Effector memory CD4-positive, alpha-beta T cell (primary cell): ENCODE results near the gene MFGE8.

ENCODE experiments used
- DNase-seq, 3 donors: peaks; one replicate each; pipeline ENCODE4 v3.0.0-alpha.2; 2020
- H3K27ac ChIP-seq: 2 replicates; pipeline ENCODE4 v1.7.0; 2013; ENCODE audit warnings: mild to moderate bottlenecking, low read length, moderate library complexity; ENCODE audit not compliant: insufficient read depth, poor library complexity, severe bottlenecking
- H3K27me3 ChIP-seq: replicated peaks from 2 replicates; pipeline ENCODE4 v1.7.0; 2013; ENCODE audit warnings: mild to moderate bottlenecking, low read length; ENCODE audit not compliant: insufficient read depth, control insufficient read depth, poor library complexity, severe bottlenecking
- H3K36me3 ChIP-seq: 2 replicates; pipeline ENCODE4 v1.7.0; 2013; ENCODE audit warnings: mild to moderate bottlenecking, low read length, moderate library complexity; ENCODE audit not compliant: control insufficient read depth, insufficient read depth
- H3K4me1 ChIP-seq: 2 replicates; pipeline ENCODE4 v1.7.0; 2013; ENCODE audit warnings: low read length, mild to moderate bottlenecking; ENCODE audit not compliant: control insufficient read depth, insufficient read depth, poor library complexity, severe bottlenecking
- H3K4me3 ChIP-seq: 2 replicates; pipeline ENCODE4 v1.7.0; 2013; ENCODE audit warnings: low read length, low read depth, mild to moderate bottlenecking; ENCODE audit not compliant: insufficient read depth, poor library complexity, severe bottlenecking
- H3K9me3 ChIP-seq: 2 replicates; pipeline ENCODE4 v1.7.0; 2013; ENCODE audit warnings: mild to moderate bottlenecking, low read length, moderate library complexity; ENCODE audit not compliant: control insufficient read depth

MFGE8 gene

DNA sequence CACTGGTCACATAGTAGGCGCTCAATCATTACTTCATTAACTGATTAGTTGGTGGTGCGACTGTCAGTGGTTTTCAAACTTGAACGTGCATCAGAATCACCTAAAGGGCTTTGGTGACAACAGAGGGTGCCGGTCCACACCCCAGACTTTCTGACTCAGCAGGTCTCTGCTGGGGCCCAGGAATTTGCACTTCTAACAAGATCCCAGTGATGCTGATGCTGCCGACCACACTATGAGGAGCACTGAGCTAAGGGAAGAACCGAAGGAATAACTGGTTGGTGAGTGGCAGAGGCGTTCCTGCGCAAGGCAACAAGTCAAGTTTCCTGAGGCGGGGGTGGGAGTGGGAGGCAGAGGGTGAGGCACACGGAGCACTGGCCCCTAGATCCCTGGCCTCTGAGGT lies 36.6 kb downstream of the MFGE8 start:
- Histone ChIP-seq H3K4me1 (no peaks in the 10 kb centered on the region), H3K4me3 (no peak overlapping the region), H3K27ac (no peak overlapping the region), H3K27me3 (no peaks in the 10 kb centered on the region), H3K9me3 (no peaks in the 10 kb centered on the region), H3K36me3 (peaks cover 59% of the 10 kb centered on the region)
- no peak for DNase-seq

DNA sequence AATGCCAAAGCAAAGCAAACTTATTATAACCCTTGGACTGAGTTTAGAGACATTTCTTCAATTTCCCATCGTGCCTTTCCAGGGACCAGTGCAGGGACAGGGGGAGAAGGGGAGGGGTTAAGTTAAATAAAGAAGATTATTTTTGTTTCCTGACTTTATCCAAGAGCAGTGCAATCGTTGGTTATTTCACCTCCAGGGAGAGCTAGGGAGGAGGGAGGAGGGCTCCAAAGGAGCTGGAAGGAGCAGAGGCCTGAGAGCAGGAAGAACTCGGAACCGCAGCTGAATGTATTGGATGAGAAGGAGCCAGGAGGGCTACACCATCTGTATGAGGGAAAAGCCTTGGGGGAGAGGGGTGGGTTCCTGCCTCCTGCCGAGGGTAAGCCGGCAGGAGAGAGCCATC lies 38.5 kb downstream of the MFGE8 start:
- Histone ChIP-seq H3K4me1 (no peaks in the 10 kb centered on the region), H3K4me3 (no peak overlapping the region), H3K27me3 (no peaks in the 10 kb centered on the region), H3K9me3 (no peaks in the 10 kb centered on the region), H3K27ac (no peak overlapping the region), H3K36me3 (peaks cover 40% of the 10 kb centered on the region)
- DNase-seq: no peak

DNA sequence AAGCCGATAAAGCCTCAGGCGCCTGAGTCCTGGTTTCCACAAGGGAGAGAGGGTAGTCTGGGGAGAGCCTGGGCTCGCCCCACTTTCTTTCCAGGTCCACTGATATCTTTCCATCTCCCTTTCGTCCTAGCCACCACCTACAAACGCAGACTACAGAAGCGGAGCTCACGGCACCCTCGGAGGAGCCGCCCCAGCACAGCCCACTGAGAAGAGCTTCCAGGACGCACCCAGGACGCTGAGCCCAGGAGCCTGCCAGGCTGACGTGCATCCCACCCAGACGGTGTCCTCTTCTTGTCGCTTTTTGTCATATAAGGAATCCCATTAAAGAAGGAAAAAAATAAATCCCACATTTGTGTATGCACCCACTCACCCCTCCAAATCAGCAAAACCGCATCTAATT lies 38.9 kb downstream of the MFGE8 start:
- Histone ChIP-seq H3K27me3 (no peaks in the 10 kb centered on the region), H3K4me3 (no peak overlapping the region), H3K4me1 (no peaks in the 10 kb centered on the region), H3K36me3 (peaks cover 36% of the 10 kb centered on the region), H3K9me3 (no peaks in the 10 kb centered on the region), H3K27ac (no peak overlapping the region)
- no peak for DNase-seq

DNA sequence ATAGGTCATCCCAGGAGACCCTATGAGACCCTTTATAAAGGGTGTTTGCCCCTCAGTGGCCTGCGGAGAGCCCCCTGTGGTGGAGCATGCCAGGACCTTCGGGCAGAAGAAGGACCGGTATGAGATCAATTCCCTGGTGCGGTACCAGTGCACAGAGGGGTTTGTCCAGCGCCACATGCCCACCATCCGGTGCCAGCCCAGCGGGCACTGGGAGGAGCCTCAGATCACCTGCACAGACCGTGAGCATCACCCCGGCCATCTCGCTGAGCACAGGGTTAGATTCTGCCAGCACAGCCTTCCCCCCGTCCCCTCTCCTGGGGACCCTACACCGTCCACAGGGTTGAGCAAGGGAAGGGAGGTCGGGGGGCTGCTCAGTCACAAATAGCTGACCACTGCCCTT lies 39.4 kb downstream of the MFGE8 start:
- Histone ChIP-seq H3K36me3 (peaks cover 31% of the 10 kb centered on the region), H3K4me1 (no peaks in the 10 kb centered on the region), H3K27ac (no peak overlapping the region), H3K4me3 (no peak overlapping the region), H3K9me3 (no peaks in the 10 kb centered on the region), H3K27me3 (no peaks in the 10 kb centered on the region)
- DNase-seq: no peak

DNA sequence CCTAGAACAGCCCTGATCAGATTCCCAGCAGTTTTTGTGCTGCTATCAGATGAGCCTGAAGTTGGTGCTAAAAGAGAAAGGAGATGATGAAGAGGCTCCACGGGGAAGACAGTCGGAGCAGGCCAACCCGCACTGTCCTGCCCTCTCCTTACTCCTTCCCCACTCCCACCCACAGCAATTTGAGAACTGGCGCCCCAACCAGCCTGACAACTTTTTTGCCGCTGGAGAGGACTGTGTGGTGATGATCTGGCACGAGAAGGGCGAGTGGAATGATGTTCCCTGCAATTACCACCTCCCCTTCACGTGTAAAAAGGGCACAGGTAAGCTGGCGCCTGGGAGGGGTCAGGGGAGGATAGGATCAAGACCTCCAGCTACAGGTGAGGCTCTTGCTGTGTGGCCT lies 40.5 kb downstream of the MFGE8 start:
- H3K27ac ChIP-seq: no peak overlapping the region
- H3K9me3 ChIP-seq: no peaks in the 10 kb centered on the region
- peaks cover 21% of the 10 kb centered on the region for H3K36me3 ChIP-seq
- no peak overlapping the region for H3K4me3 ChIP-seq
- no peak for DNase-seq
- no peaks in the 10 kb centered on the region for H3K27me3 ChIP-seq
- no peaks in the 10 kb centered on the region for H3K4me1 ChIP-seq

DNA sequence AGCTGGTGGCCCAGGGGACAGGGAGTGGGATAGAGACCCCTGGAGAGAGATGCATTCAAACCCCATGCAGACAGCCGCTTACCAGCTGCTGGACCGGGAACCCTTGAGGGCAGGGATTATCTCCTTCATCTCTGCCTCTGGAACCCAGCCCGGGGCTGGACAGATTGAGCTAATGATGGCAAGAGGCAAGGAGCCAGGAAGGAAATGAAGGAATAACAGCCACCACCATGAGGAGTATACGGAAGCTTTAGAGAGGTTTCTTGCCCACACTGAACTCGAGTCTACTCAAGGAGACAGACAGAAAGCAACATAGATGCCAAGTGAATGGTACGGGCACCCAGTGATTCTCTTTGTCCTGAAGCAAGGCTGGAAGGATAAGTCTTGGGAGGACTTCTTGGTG lies 41.1 kb downstream of the MFGE8 start:
- Histone ChIP-seq H3K4me3 (no peak overlapping the region), H3K9me3 (no peaks in the 10 kb centered on the region), H3K27me3 (no peaks in the 10 kb centered on the region), H3K27ac (no peak overlapping the region), H3K36me3 (peaks cover 17% of the 10 kb centered on the region), H3K4me1 (no peaks in the 10 kb centered on the region)
- DNase-seq: no peak

DNA sequence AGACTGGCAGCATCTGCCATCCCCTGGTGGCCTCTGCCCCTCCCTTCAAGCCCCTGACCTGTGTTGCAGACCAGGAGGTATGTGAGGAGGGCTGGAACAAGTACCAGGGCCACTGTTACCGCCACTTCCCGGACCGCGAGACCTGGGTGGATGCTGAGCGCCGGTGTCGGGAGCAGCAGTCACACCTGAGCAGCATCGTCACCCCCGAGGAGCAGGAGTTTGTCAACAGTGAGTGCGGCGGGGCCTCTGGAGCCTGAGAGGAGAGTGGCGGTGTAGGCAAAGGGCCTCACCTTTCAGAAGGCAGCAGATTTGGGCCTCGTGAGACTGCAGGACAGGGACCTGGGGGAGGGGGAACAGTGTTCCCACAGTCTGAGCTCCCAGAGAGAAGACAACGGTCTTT lies 41.9 kb downstream of the MFGE8 start:
- no peaks in the 10 kb centered on the region for H3K4me1 ChIP-seq
- DNase-seq: no peak
- H3K27ac ChIP-seq: no peak overlapping the region
- no peaks in the 10 kb centered on the region for H3K9me3 ChIP-seq
- H3K27me3 ChIP-seq: no peaks in the 10 kb centered on the region
- no peak overlapping the region for H3K4me3 ChIP-seq
- peaks cover 9% of the 10 kb centered on the region for H3K36me3 ChIP-seq

DNA sequence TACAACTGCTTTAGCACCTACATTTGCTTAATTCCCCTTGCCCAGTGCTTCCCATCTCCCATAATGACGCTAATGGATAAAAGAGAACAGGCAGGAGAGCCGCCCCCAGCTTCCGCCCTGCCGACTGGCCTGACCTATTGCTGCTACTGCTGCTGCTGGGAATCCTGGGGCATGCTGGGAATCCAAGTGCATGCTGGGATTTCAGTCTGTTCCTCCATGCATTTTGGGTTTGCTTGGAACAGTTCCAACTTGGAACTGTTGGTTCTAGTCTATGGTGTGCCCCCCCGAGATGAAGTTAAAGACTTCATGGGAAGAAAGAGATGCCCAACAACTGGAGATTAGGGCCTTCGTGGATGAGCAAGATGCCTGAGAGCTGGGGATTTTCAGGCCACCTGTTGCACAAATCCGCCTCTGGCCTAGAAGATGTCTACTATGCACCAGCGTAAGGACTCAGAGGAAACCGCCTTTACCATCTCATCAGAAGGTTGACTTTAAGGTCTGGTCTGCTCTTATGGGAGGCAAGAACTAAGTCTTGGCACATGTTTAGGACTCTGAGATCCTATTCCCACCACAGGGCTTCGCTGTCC lies 46.8 kb downstream of the MFGE8 start:
- H3K36me3 ChIP-seq: no peaks in the 10 kb centered on the region
- no peaks in the 10 kb centered on the region for H3K27me3 ChIP-seq
- H3K9me3 ChIP-seq: no peaks in the 10 kb centered on the region
- H3K4me1 ChIP-seq: no peaks in the 10 kb centered on the region
- DNase-seq: no peak
- no peak overlapping the region for H3K27ac ChIP-seq
- no peak overlapping the region for H3K4me3 ChIP-seq

DNA sequence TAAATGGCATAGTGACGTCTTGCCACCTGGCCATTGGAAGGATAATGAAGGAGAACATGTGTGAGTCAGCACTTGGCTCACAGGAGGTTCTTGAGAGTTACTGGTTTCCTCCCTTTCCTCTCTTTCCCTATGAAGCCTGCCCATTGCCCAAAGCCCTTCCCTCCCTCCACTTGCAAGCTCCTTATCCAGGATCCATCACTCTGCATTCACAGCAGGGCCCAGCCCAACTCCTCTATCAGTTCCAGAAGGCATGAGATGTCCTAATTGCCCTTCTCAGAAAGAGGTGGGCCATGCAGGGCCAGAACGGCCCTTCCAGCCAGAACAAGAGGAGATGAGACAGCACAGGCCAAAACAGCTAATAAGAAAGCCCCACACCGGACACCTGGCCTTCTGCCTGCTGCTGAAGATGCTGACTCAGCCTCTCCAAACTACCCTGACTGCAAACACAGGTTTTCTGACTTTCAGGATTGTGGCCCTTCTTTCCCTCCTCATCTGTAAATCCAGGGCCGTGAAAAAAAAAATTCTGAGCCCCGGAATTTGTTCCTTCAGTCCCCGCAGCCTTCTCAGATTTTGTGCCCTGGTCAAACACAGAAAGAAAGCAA lies 47.6 kb downstream of the MFGE8 start:
- Histone ChIP-seq H3K9me3 (no peaks in the 10 kb centered on the region), H3K27me3 (no peaks in the 10 kb centered on the region), H3K27ac (no peak overlapping the region), H3K36me3 (peaks cover 1% of the 10 kb centered on the region), H3K4me3 (no peak overlapping the region), H3K4me1 (no peaks in the 10 kb centered on the region)
- DNase-seq: no peak

DNA sequence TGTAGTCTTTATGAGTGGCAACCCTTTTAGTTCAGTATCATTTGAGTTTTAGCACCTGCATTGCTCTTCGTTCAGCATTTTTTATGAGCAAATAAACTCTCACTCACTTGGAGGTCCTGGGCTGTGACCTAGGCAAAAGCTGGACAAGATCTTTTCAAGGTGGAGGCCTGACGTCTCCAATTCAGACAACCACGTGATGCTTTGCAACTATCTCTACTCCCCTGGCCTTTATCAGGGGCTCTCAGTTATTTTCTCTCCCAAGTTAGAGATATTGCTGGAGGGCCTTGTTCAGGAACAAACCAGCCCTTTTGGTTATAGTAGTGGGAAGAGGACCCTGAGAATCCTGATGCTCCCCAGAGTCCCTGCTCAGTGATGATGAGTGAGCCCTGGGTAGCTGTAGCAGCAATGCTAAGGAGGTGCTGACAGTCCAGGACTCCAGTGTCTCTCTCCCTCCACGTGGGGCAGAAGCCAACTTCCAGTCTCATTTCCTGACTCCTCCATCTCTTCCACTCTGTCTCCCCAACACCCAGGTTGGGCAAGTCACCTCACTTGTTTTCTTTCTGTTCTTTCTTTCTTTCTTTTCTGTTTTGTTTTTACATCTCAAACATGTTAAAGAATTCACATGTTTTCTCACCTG lies 48.2 kb downstream of the MFGE8 start:
- Histone ChIP-seq H3K4me1 (no peaks in the 10 kb centered on the region), H3K27ac (no peak overlapping the region), H3K36me3 (peaks cover 4% of the 10 kb centered on the region), H3K27me3 (no peaks in the 10 kb centered on the region), H3K4me3 (no peak overlapping the region), H3K9me3 (no peaks in the 10 kb centered on the region)
- DNase-seq: no peak
